HepG2 (cell line): ENCODE measurements around the gene BRAT1. TPM values are rescaled to one million over a fixed set of nuclear protein-coding genes. Genes with fewer than 3 reads are reported as not detected.

ENCODE experiments used
- ATAC-seq: fragments of 200-7000 bp; cut with Tn5 transposase; 3 replicates; pipeline ENCODE4 v1.9.1; 2020; ENCODE audit warnings: mild to moderate bottlenecking, moderate library complexity
- BruUV-seq: library from RNA; stranded (reverse); fragments of 400-500 nt; replicated peaks from 2 replicates; lab custom pipeline; 2021; lab: Mats Ljungman, UMichigan
- CTCF ChIA-PET: fragments of 300-600 bp; formaldehyde crosslinking; extraction: SDS; loops from one replicate; lab custom pipeline; 2021; ENCODE audit warnings: low total read pairs, inconsistent platforms, low intra/inter-chr PET ratio; lab: Yijun Ruan, JAX
- POLR2A ChIA-PET: fragments of 350-600 bp; sonication (Branson Sonifier 250); formaldehyde crosslinking; loops from one replicate; lab custom pipeline; 2020; ENCODE audit warnings: antibody characterized with exemption, inconsistent platforms; lab: Yijun Ruan, JAX
- DNase-seq: peaks from one replicate; pipeline ENCODE4 v3.0.0-alpha.2; 2015; ENCODE audit warnings: low spot score
- FAIRE-seq: peaks from 3 replicates; lab custom pipeline; 2011; peaks lifted over from hg19 to GRCh38; lab: Jason Lieb, UNC
- H2AFZ ChIP-seq: one replicate; pipeline ENCODE4 v1.6.1; 2011; ENCODE audit warnings: low read length, inconsistent platforms
- H3K27ac ChIP-seq: fragments of 300-600 bp; 3 replicates; pipeline ENCODE4 v1.8.0; 2011; ENCODE audit warnings: mixed run types, mild to moderate bottlenecking, mixed read lengths, low read length, inconsistent platforms; ENCODE audit not compliant: insufficient read depth; ENCODE audit errors: extremely low read length
- H3K27me3 ChIP-seq, 2 experiments: fragments of 200-600 bp in 1 of 2; 2 replicates in 1 of 2; 3 replicates in 1 of 2; pipeline versions ENCODE4 v1.6.0 to v1.8.0; 2011; ENCODE audit warnings: low read length in 2 of 2, mild to moderate bottlenecking in 2 of 2, moderate library complexity in 2 of 2, inconsistent platforms in 1 of 2; ENCODE audit not compliant: insufficient read depth in 2 of 2, control insufficient read depth in 1 of 2
- H3K36me3 ChIP-seq, 2 experiments: fragments of 200-600 bp in 1 of 2; replicated peaks in 1 of 2; 2 replicates in 1 of 2; 3 replicates in 1 of 2; pipeline versions ENCODE4 v1.5.1 to v1.8.0; 2011; ENCODE audit warnings: low read length in 2 of 2, inconsistent platforms in 1 of 2; ENCODE audit not compliant: insufficient read depth in 2 of 2, control insufficient read depth in 1 of 2
- H3K4me1 ChIP-seq: 2 replicates; pipeline ENCODE4 v1.5.1; 2012; ENCODE audit warnings: low read length, inconsistent platforms; ENCODE audit not compliant: insufficient read depth
- H3K4me2 ChIP-seq: 2 replicates; pipeline ENCODE4 v1.6.0; 2011; ENCODE audit warnings: low read depth, low read length, inconsistent platforms
- H3K4me3 ChIP-seq, 3 experiments: fragments of 200-600 bp in 1 of 3; sonication (generic), shearing (Covaris generic) in 1 of 3; replicated peaks in 1 of 3; 2 replicates each; pipeline ENCODE4 v1.5.1; 2011 to 2016; ENCODE audit warnings: low read length in 3 of 3, inconsistent platforms in 2 of 3, low read depth in 2 of 3, mild to moderate bottlenecking in 2 of 3, control low read depth in 1 of 3, mixed read lengths in 1 of 3; ENCODE audit not compliant: insufficient read depth in 1 of 3
- H3K79me2 ChIP-seq: one replicate; pipeline ENCODE4 v1.6.1; 2011; ENCODE audit warnings: low read length, inconsistent platforms; ENCODE audit not compliant: insufficient read depth
- H3K9ac ChIP-seq: 2 replicates; pipeline ENCODE4 v1.6.0; 2011; ENCODE audit warnings: mild to moderate bottlenecking, low read depth, low read length, inconsistent platforms; ENCODE audit not compliant: insufficient read depth
- H3K9me3 ChIP-seq: 2 replicates; pipeline ENCODE4 v1.5.1; 2012; ENCODE audit warnings: mild to moderate bottlenecking, low read length
- H4K20me1 ChIP-seq: 2 replicates; pipeline ENCODE4 v1.6.0; 2011; ENCODE audit warnings: inconsistent platforms, mild to moderate bottlenecking, low read length, moderate library complexity; ENCODE audit not compliant: insufficient read depth
- CHD2 ChIP-seq: IDR thresholded peaks from 2 replicates; pipeline ENCODE4 v1.6.1; 2011; ENCODE audit warnings: low read depth, low read length, improper control_type of control experiment
- CREM ChIP-seq, 2 experiments: sonication (generic) in 1 of 2; formaldehyde crosslinking in 1 of 2; IDR thresholded peaks; 2 replicates each; pipeline versions ENCODE4 v1.4.0 to v1.6.1; 2016 to 2020; ENCODE audit warnings: antibody characterized with exemption in 1 of 2, mild to moderate bottlenecking in 1 of 2, missing genetic modification reagents in 1 of 2
- ELF4 ChIP-seq: sonication (generic); formaldehyde crosslinking; IDR thresholded peaks from 2 replicates; pipeline ENCODE4 v1.5.0; 2020; ENCODE audit warnings: missing genetic modification reagents, mild to moderate bottlenecking, moderate library complexity, borderline replicate concordance
- FLYWCH1 ChIP-seq: sonication (generic); formaldehyde crosslinking; IDR thresholded peaks from 2 replicates; pipeline ENCODE4 v1.8.1; 2023; ENCODE audit warnings: mild to moderate bottlenecking, missing genetic modification reagents
- HMGA1 ChIP-seq: sonication (generic); formaldehyde crosslinking; conservative IDR thresholded peaks from 2 replicates; pipeline ENCODE4 v1.4.0; 2020; ENCODE audit warnings: missing genetic modification reagents
- LCORL ChIP-seq, 2 experiments: fragments of 450-650 bp in 1 of 2; sonication (generic) in 1 of 2; formaldehyde crosslinking in 1 of 2; IDR thresholded peaks; 2 replicates each; pipeline versions ENCODE4 v1.5.0 to v1.6.1; 2017 to 2020; ENCODE audit warnings: antibody characterized with exemption in 1 of 2, missing genetic modification reagents in 1 of 2
- MATR3 ChIP-seq: sonication (generic); formaldehyde crosslinking; IDR thresholded peaks from 2 replicates; pipeline ENCODE4 v1.4.0; 2020; ENCODE audit warnings: missing genetic modification reagents
- MED8 ChIP-seq: sonication (generic); formaldehyde crosslinking; IDR thresholded peaks from 2 replicates; pipeline ENCODE4 v1.8.1; 2023; ENCODE audit warnings: mild to moderate bottlenecking, missing genetic modification reagents; ENCODE audit not compliant: insufficient replicate concordance
- NCOA2 ChIP-seq: sonication (generic); formaldehyde crosslinking; IDR thresholded peaks from 2 replicates; pipeline ENCODE4 v1.8.0; 2022; ENCODE audit warnings: inconsistent platforms
- NR1H2 ChIP-seq: sonication (generic); formaldehyde crosslinking; IDR thresholded peaks from 2 replicates; pipeline ENCODE4 v1.8.1; 2022; ENCODE audit warnings: low read depth, missing genetic modification reagents, borderline replicate concordance
- NR2F1 ChIP-seq, 2 experiments: fragments of 450-650 bp in 1 of 2; formaldehyde crosslinking in 1 of 2; IDR thresholded peaks; 2 replicates each; pipeline versions ENCODE4 v1.5.0 to v1.6.1; 2016 to 2020; ENCODE audit warnings: mild to moderate bottlenecking in 1 of 2, missing compliant biosample characterization in 1 of 2, missing genetic modification reagents in 1 of 2, moderate library complexity in 1 of 2
- SUZ12 ChIP-seq: fragments of 150-350 bp; IDR thresholded peaks from 2 replicates; pipeline ENCODE4 v1.6.1; 2014; ENCODE audit warnings: low read depth, low read length
- ZNF598 ChIP-seq: sonication (generic); formaldehyde crosslinking; IDR thresholded peaks from 2 replicates; pipeline ENCODE4 v1.5.1; 2020; ENCODE audit warnings: mild to moderate bottlenecking, missing genetic modification reagents, borderline replicate concordance
- ZNF781 ChIP-seq: sonication (generic); formaldehyde crosslinking; IDR thresholded peaks from 2 replicates; pipeline ENCODE4 v1.5.1; 2020; ENCODE audit warnings: borderline replicate concordance, mild to moderate bottlenecking, missing genetic modification reagents; ENCODE audit errors: not compliant biosample characterization
- ZSCAN31 ChIP-seq: sonication (generic); formaldehyde crosslinking; IDR thresholded peaks from 2 replicates; pipeline ENCODE4 v1.5.0; 2020; ENCODE audit warnings: low read depth, mild to moderate bottlenecking, missing genetic modification reagents
- WGBS: methylation state at CpG from one replicate; pipeline ENCODE4 v1.1.6; 2017; ENCODE audit warnings: low lambda C conversion rate; 5-methylcytosine and 5-hydroxymethylcytosine counted together
- in situ Hi-C: cut with HindIII; loops from 2 replicates; pipeline ENCODE4 v1.10.0; 2017; ENCODE audit warnings: low pct_unique_long_range_greater_than_20kb; ENCODE audit not compliant: extremely low pct_ligation_motif_present
- intact Hi-C: fragments of 100-400 bp; cut with micrococcal nuclease; formaldehyde crosslinking; loops from one replicate; pipeline ENCODE4 v1.10.0; 2022; ENCODE audit not compliant: unreplicated experiment
- polyA plus RNA-seq, 8 experiments: library from polyadenylated mRNA; depleted of rRNA in 3 of 8; stranded (reverse) in 7 of 8; unstranded in 1 of 8; fragments of >200 nt; fragmentation: Illumina TruSeq in 4 of 8; extraction: Trizol in 4 of 8; gene quantifications; 2 replicates each; pipeline versions ENCODE4 v1.2.1 to v1.2.3, GENCODE V29; 2011 to 2016; ENCODE audit warnings: low read depth in 4 of 8, missing spikeins in 1 of 8, mixed read lengths in 1 of 8; ENCODE audit not compliant: insufficient read depth in 1 of 8
- total RNA-seq, 5 experiments: library from RNA; depleted of rRNA; stranded (reverse); fragments of >200 nt; fragmentation: Illumina TruSeq; extraction: Trizol; gene quantifications; 2 replicates each; pipeline ENCODE4 v1.2.3, GENCODE V29; 2016; ENCODE audit warnings: low read depth in 1 of 5
- TF ChIP-seq, protein P1 (sequence below): sonication (generic); formaldehyde crosslinking; conservative IDR thresholded peaks from 2 replicates; pipeline ENCODE4 v1.4.0; 2020; ENCODE audit warnings: missing genetic modification reagents
- TF ChIP-seq, protein P2 (sequence below): sonication (generic); formaldehyde crosslinking; IDR thresholded peaks from 2 replicates; pipeline ENCODE4 v1.4.0; 2020; ENCODE audit warnings: missing genetic modification reagents
- TF ChIP-seq, protein P3 (sequence below): IDR thresholded peaks from 2 replicates; pipeline ENCODE4 v1.6.1; 2016; ENCODE audit warnings: low read depth, borderline replicate concordance
- TF ChIP-seq, protein P4 (sequence below): sonication (generic); formaldehyde crosslinking; IDR thresholded peaks from 2 replicates; pipeline ENCODE4 v1.5.0; 2020; ENCODE audit warnings: mild to moderate bottlenecking, missing genetic modification reagents, borderline replicate concordance
- TF ChIP-seq, protein P5 (sequence below): sonication (generic); formaldehyde crosslinking; IDR thresholded peaks from 2 replicates; pipeline ENCODE4 v1.8.1; 2023; ENCODE audit warnings: missing genetic modification reagents, inconsistent platforms, borderline replicate concordance

Gene BRAT1
- total and polyA plus RNA-seq, 2 of the 13 experiments (the other 11 are each of a cell fraction or from before 2014, with no cell fraction given): 10.2 to 20.3 TPM

DNA sequence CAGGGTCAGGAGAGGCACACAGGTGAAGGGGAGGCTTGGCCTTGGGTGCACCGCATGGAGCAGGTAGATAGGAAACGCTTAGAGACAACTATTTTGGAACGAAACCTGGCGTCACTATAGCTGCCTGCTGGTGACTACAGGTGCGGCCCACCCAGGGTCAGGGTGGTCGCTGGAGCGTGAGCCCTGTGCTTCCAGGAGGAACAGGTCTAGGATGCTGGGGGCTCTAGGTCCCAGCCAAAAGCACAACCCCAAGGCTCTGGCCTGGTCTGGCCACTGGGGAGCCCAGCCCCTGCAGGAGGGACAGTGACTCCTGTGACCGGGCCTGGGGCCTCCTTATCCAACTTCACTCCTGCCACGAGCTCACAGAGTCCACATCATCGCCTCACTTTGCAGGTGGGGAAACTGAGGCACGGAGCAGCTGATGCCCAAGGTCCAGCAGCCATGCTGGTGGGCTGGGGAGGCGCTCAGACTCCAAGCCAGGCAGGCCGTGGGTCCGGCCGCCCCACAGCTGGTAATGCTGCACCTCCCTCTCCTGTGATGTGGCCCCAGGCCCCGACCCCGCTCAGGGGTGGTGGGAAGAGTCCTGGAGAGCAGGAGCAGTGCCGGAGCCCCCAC, 26.7 kb downstream of the BRAT1 start:
- ChIA-PET POLR2A (interaction anchor here (1.1 kb wide), 1 partner anchor 27 kb away, joined by 3 read pairs; no protein-coding TSS in a partner anchor), CTCF (no interaction called here)
- in situ Hi-C loops: no loop called here
- Histone ChIP-seq H3K4me3 (no peak overlapping the region), H2AFZ (no peak overlapping the region), H3K9me3 (no peaks in the 10 kb centered on the region), H3K36me3 (no peaks in the 10 kb centered on the region), H3K27me3 (peaks cover 0 to 13% of the 10 kb centered on the region in 2 experiments; a peak in 1 of 5 replicates), H3K4me1 (peaks cover 51% of the 10 kb centered on the region), H4K20me1 (no peaks in the 10 kb centered on the region), H3K4me2 (no peak overlapping the region), H3K79me2 (no peaks in the 10 kb centered on the region), H3K9ac (no peak overlapping the region), H3K27ac (no peak overlapping the region)
- no peak for FAIRE-seq
- no peak for DNase-seq
- WGBS: 60% methylated on average over 3 of the region's 18 CpGs
- intact Hi-C loops: no loop called here
- ATAC-seq: no peak
- BruUV-seq: no TSS peak
- TF ChIP-seq, protein P1, sequence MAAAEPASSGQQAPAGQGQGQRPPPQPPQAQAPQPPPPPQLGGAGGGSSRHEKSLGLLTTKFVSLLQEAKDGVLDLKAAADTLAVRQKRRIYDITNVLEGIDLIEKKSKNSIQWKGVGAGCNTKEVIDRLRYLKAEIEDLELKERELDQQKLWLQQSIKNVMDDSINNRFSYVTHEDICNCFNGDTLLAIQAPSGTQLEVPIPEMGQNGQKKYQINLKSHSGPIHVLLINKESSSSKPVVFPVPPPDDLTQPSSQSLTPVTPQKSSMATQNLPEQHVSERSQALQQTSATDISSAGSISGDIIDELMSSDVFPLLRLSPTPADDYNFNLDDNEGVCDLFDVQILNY (CRISPR knock-in tag): no peak
- TF ChIP-seq CREM (IDR thresholded peaks at IDR 0.05) (no peak), CREM (CRISPR knock-in tag; IDR thresholded peaks at IDR 0.05) (no peak), HMGA1 (CRISPR knock-in tag) (no peak), CHD2 (no peak), SUZ12 (no peak), MATR3 (CRISPR knock-in tag) (no peak), ZSCAN31 (CRISPR knock-in tag) (no peak), NR2F1 (CRISPR knock-in tag; IDR thresholded peaks at IDR 0.05) (no peak), ZNF598 (CRISPR knock-in tag) (no peak), FLYWCH1 (CRISPR knock-in tag) (no peak), NCOA2 (CRISPR knock-in tag) (no peak), LCORL (IDR thresholded peaks at IDR 0.05) (no peak), LCORL (CRISPR knock-in tag; IDR thresholded peaks at IDR 0.05) (no peak), ELF4 (no peak), MED8 (CRISPR knock-in tag) (no peak), NR1H2 (CRISPR knock-in tag) (no peak), ZNF781 (CRISPR knock-in tag) (no peak)
- TF ChIP-seq, protein P2, sequence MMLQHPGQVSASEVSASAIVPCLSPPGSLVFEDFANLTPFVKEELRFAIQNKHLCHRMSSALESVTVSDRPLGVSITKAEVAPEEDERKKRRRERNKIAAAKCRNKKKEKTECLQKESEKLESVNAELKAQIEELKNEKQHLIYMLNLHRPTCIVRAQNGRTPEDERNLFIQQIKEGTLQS: no peak
- TF ChIP-seq, protein P3, sequence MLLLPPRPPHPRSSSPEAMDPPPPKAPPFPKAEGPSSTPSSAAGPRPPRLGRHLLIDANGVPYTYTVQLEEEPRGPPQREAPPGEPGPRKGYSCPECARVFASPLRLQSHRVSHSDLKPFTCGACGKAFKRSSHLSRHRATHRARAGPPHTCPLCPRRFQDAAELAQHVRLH (CRISPR knock-in tag): no peak
- TF ChIP-seq, protein P4, sequence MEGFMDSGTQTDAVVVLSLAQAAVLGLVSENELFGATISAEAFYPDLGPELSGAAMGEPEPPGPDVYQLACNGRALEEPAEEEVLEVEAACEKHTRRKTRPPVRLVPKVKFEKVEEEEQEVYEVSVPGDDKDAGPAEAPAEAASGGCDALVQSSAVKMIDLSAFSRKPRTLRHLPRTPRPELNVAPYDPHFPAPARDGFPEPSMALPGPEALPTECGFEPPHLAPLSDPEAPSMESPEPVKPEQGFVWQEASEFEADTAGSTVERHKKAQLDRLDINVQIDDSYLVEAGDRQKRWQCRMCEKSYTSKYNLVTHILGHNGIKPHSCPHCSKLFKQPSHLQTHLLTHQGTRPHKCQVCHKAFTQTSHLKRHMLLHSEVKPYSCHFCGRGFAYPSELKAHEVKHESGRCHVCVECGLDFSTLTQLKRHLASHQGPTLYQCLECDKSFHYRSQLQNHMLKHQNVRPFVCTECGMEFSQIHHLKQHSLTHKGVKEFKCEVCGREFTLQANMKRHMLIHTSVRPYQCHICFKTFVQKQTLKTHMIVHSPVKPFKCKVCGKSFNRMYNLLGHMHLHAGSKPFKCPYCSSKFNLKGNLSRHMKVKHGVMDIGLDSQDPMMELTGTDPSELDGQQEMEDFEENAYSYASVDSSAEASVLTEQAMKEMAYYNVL (CRISPR knock-in tag): no peak
- TF ChIP-seq, protein P5, sequence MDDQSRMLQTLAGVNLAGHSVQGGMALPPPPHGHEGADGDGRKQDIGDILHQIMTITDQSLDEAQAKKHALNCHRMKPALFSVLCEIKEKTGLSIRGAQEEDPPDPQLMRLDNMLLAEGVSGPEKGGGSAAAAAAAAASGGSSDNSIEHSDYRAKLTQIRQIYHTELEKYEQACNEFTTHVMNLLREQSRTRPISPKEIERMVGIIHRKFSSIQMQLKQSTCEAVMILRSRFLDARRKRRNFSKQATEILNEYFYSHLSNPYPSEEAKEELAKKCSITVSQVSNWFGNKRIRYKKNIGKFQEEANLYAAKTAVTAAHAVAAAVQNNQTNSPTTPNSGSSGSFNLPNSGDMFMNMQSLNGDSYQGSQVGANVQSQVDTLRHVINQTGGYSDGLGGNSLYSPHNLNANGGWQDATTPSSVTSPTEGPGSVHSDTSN (CRISPR knock-in tag): no peak
